ENCODE results near the gene TRAPPC12. TPM values are rescaled to one million over a fixed set of nuclear protein-coding genes. Genes with fewer than 3 reads are reported as not detected.
A peak's percentile ranks its signal among the peaks of the same experiment; 100 is the strongest.

The TRAPPC12 gene
- total and polyA plus RNA-seq, 12 donors: 71.9 to 256 (median 89.6) TPM

GRCh38 chr2:3449936-3450335, 70.4 kb downstream of the TRAPPC12 start:
- Histone ChIP-seq H3K4me3 (no peak overlapping the region), H3K36me3 (peaks cover 0 to 90% (median 9%) of the 10 kb centered on the region in 9 donors), H3K9me3 (peaks cover 0 to 3% (median 0%) of the 10 kb centered on the region in 11 donors), H3K27ac (no peak overlapping the region), H3K27me3 (no peaks in the 10 kb centered on the region), H3K4me1 (peaks cover 0 to 77% (median 11%) of the 10 kb centered on the region in 9 donors)
- intact Hi-C loops (cut with DNase I): no loop called here
- ATAC-seq: no peak
- no peak for DNase-seq
- TF ChIP-seq CTCF (IDR thresholded peaks at IDR 0.05): no peak
- WGBS, 2 donors: 92 to 96% methylated on average over 11 of the region's 11 CpGs

- no peaks in the 10 kb centered on the region for H3K27me3 ChIP-seq
- intact Hi-C loops (cut with DNase I): no loop called here
- TF ChIP-seq CTCF (IDR thresholded peaks at IDR 0.05): no peak
- H3K9me3 ChIP-seq: peaks cover 0 to 3% (median 0%) of the 10 kb centered on the region in 11 donors
- H3K4me1 ChIP-seq: peaks cover 0 to 78% (median 11%) of the 10 kb centered on the region in 9 donors
- ATAC-seq (peak in 2 of 8 donors; percentile 3 to 18), DNase-seq (peak in 1 of 2 donors; percentile 51)
- H3K36me3 ChIP-seq: peaks cover 0 to 90% (median 9%) of the 10 kb centered on the region in 9 donors
- H3K4me3 ChIP-seq: no peak overlapping the region
- WGBS, 2 donors: 50 to 55% methylated on average over 16 of the region's 16 CpGs
- H3K27ac ChIP-seq: no peak overlapping the region
Measured at GRCh38 chr2:3450385-3451010, 71.0 kb downstream of the TRAPPC12 start.

- Histone ChIP-seq H3K4me3 (no peak overlapping the region), H3K4me1 (peaks cover 0 to 78% (median 11%) of the 10 kb centered on the region in 9 donors), H3K27ac (no peak overlapping the region), H3K9me3 (peaks cover 0 to 3% (median 0%) of the 10 kb centered on the region in 11 donors), H3K27me3 (no peaks in the 10 kb centered on the region), H3K36me3 (peaks cover 0 to 90% (median 3%) of the 10 kb centered on the region in 9 donors)
- ATAC-seq (no peak), DNase-seq (no peak)
- no peak for TF ChIP-seq CTCF (IDR thresholded peaks at IDR 0.05)
- intact Hi-C loops (cut with DNase I): no loop called here
- WGBS, 2 donors: 93% methylated on average over 4 of the region's 4 CpGs
Measured at GRCh38 chr2:3451169-3451568, 71.7 kb downstream of the TRAPPC12 start.

- no peak for ATAC-seq
- Histone ChIP-seq H3K27me3 (no peaks in the 10 kb centered on the region), H3K27ac (peak overlapping the region in 5 of 10 donors; percentile 5 to 83 (median 49)), H3K4me3 (no peak overlapping the region), H3K9me3 (no peaks in the 10 kb centered on the region), H3K36me3 (peaks cover 0 to 90% (median 6%) of the 10 kb centered on the region in 9 donors), H3K4me1 (peaks cover 0 to 75% (median 11%) of the 10 kb centered on the region in 9 donors)
- no peak for TF ChIP-seq CTCF (IDR thresholded peaks at IDR 0.05)
- 92 to 94% methylated on average over 17 of the region's 17 CpGs for WGBS, 2 donors
- intact Hi-C loops (cut with DNase I): no loop called here
- no peak for DNase-seq
Measured at GRCh38 chr2:3451926-3452671, 72.6 kb downstream of the TRAPPC12 start.

All from heart right ventricle (tissue), 16 donors.